SK-N-SH (cell line): Measurements from ENCODE around the gene ZNF521. TPM values are rescaled to one million over a fixed set of nuclear protein-coding genes. Genes with fewer than 3 reads are reported as not detected.

Experiments
- CTCF ChIA-PET: fragments of 300-600, 350-600 bp; formaldehyde crosslinking; extraction: SDS; loops from one replicate; lab custom pipeline; 2021; lab: Yijun Ruan, JAX
- POLR2A ChIA-PET: fragments of 350-600 bp; sonication (Branson Sonifier 250); formaldehyde crosslinking; extraction: SDS; loops from one replicate; lab custom pipeline; 2020; ENCODE audit warnings: antibody characterized with exemption, inconsistent platforms; lab: Yijun Ruan, JAX
- DNase-seq: peaks from one replicate; pipeline ENCODE4 v3.0.0; 2012
- H2AFZ ChIP-seq: fragments of 200-600 bp; sonication (generic); 2 replicates; pipeline ENCODE4 v1.8.1; 2016; ENCODE audit warnings: antibody characterized with exemption, mild to moderate bottlenecking, low read depth
- H3F3A ChIP-seq: fragments of 200-600 bp; sonication (generic); replicated peaks from 2 replicates; pipeline ENCODE3; 2016; ENCODE audit warnings: antibody characterized with exemption, mild to moderate bottlenecking; ENCODE audit not compliant: insufficient read depth
- H3K27ac ChIP-seq, 2 experiments: fragments of 200-500 bp in 1 of 2; fragments of 200-600 bp in 1 of 2; sonication (Bioruptor generic) in 1 of 2; sonication (generic), shearing (Covaris generic) in 1 of 2; 2 replicates each; pipeline versions ENCODE4 v1.5.1 to v1.6.1; 2014 to 2016; ENCODE audit warnings: low read depth in 2 of 2, inconsistent platforms in 1 of 2, low read length in 1 of 2, mild to moderate bottlenecking in 1 of 2, mixed read lengths in 1 of 2
- H3K27me3 ChIP-seq: fragments of 200-600 bp; sonication (generic), shearing (Covaris generic); 2 replicates; pipeline ENCODE4 v1.6.1; 2016; ENCODE audit warnings: mixed run types; ENCODE audit not compliant: insufficient read depth
- H3K36me3 ChIP-seq, 2 experiments: fragments of 200-500 bp in 1 of 2; fragments of 200-600 bp in 1 of 2; sonication (Bioruptor generic) in 1 of 2; sonication (generic) in 1 of 2; replicated peaks in 1 of 2; 2 replicates each; pipeline versions ENCODE3 to v1.5.1; 2014 to 2016; ENCODE audit warnings: low read length in 1 of 2, mild to moderate bottlenecking in 1 of 2; ENCODE audit not compliant: insufficient read depth in 2 of 2, control insufficient read depth in 1 of 2
- H3K4me1 ChIP-seq, 2 experiments: fragments of 200-500 bp in 1 of 2; fragments of 200-600 bp in 1 of 2; sonication (Bioruptor generic) in 1 of 2; sonication (generic), shearing (Covaris generic) in 1 of 2; 2 replicates each; pipeline versions ENCODE4 v1.5.1 to v1.6.1; 2014 to 2016; ENCODE audit warnings: low read depth in 1 of 2, low read length in 1 of 2, mixed run types in 1 of 2; ENCODE audit not compliant: insufficient read depth in 2 of 2, control insufficient read depth in 1 of 2
- H3K4me2 ChIP-seq: fragments of 200-600 bp; sonication (generic), shearing (Covaris generic); 2 replicates; pipeline ENCODE4 v1.6.1; 2017; ENCODE audit warnings: mixed run types
- H3K4me3 ChIP-seq, 2 experiments: fragments of 200-500 bp in 1 of 2; fragments of 200-600 bp in 1 of 2; sonication (Bioruptor generic) in 1 of 2; sonication (generic), shearing (Covaris generic) in 1 of 2; 2 replicates each; pipeline versions ENCODE4 v1.5.1 to v1.8.1; 2014 to 2016; ENCODE audit warnings: low read depth in 2 of 2, inconsistent platforms in 1 of 2, low read length in 1 of 2, mild to moderate bottlenecking in 1 of 2, mixed read lengths in 1 of 2, moderate library complexity in 1 of 2
- H3K79me2 ChIP-seq: fragments of 200-600 bp; sonication (generic); 2 replicates; pipeline ENCODE4 v1.8.1; 2017; ENCODE audit warnings: mild to moderate bottlenecking; ENCODE audit not compliant: insufficient read depth
- H3K9ac ChIP-seq: fragments of 200-600 bp; sonication (generic); 2 replicates; pipeline ENCODE4 v1.6.1; 2017; ENCODE audit warnings: mixed run types
- H3K9me2 ChIP-seq: fragments of 200-600 bp; sonication (generic); 2 replicates; pipeline ENCODE4 v1.6.1; 2017; ENCODE audit warnings: mixed run types
- H3K9me3 ChIP-seq: fragments of 200-600 bp; sonication (generic); 2 replicates; pipeline ENCODE4 v1.6.1; 2017; ENCODE audit warnings: mixed run types, mild to moderate bottlenecking, moderate library complexity
- H4K20me1 ChIP-seq: fragments of 200-600 bp; sonication (generic); 2 replicates; pipeline ENCODE4 v1.6.1; 2017; ENCODE audit warnings: mild to moderate bottlenecking, mixed run types; ENCODE audit not compliant: insufficient read depth
- ELF1 ChIP-seq: IDR thresholded peaks from 2 replicates; pipeline ENCODE4 v1.4.0; 2012
- FOXJ3 ChIP-seq: sonication (generic); formaldehyde crosslinking; IDR thresholded peaks from 2 replicates; pipeline ENCODE4 v1.5.1; 2020; ENCODE audit warnings: mild to moderate bottlenecking, missing genetic modification reagents
- GABPA ChIP-seq: IDR thresholded peaks from 2 replicates; pipeline ENCODE4 v1.4.0; 2012; ENCODE audit warnings: low read depth, mild to moderate bottlenecking
- GATA2 ChIP-seq: sonication (generic); formaldehyde crosslinking; IDR thresholded peaks from 2 replicates; pipeline ENCODE4 v1.5.0; 2020; ENCODE audit warnings: mild to moderate bottlenecking, missing genetic modification reagents
- IRF3 ChIP-seq: fragments of 150-350 bp; IDR thresholded peaks from 2 replicates; pipeline ENCODE4 v1.6.1; 2016; ENCODE audit warnings: mild to moderate bottlenecking, low read depth, low read length
- MXI1 ChIP-seq: IDR thresholded peaks from 2 replicates; pipeline ENCODE4 v1.6.1; 2012; ENCODE audit warnings: mild to moderate bottlenecking, low read depth, low read length, improper control_type of control experiment
- NRF1 ChIP-seq: IDR thresholded peaks from 2 replicates; pipeline ENCODE4 v1.6.1; 2012; ENCODE audit warnings: low read depth, mild to moderate bottlenecking, low read length
- PBX3 ChIP-seq: IDR thresholded peaks from 2 replicates; pipeline ENCODE4; 2012
- RAD21 ChIP-seq: IDR thresholded peaks from 2 replicates; pipeline ENCODE4 v1.6.1; 2012; ENCODE audit warnings: mild to moderate bottlenecking, low read length
- REST ChIP-seq: IDR thresholded peaks from 2 replicates; pipeline ENCODE4 v1.6.1; 2012; ENCODE audit warnings: mild to moderate bottlenecking, low read depth, low read length, moderate library complexity
- USF2 ChIP-seq: fragments of 150-350 bp; IDR thresholded peaks from 2 replicates; pipeline ENCODE4 v1.6.1; 2017; ENCODE audit warnings: antibody characterized with exemption, low read length, low read depth, borderline replicate concordance
- YY1 ChIP-seq: IDR thresholded peaks from 2 replicates; pipeline ENCODE4 v1.4.0; 2012; ENCODE audit warnings: low read depth, mild to moderate bottlenecking
- WGBS: methylation state at CpG from one replicate; pipeline ENCODE4 v1.1.6; 2017; ENCODE audit warnings: low lambda C conversion rate; 5-methylcytosine and 5-hydroxymethylcytosine counted together
- polyA plus RNA-seq, 3 experiments: library from polyadenylated mRNA; depleted of rRNA; stranded (reverse); fragments of >200 nt; gene quantifications; 2 replicates each; pipeline ENCODE4 v1.2.3, GENCODE V29; 2012
- TF ChIP-seq, protein P1 (sequence below): IDR thresholded peaks from 2 replicates; pipeline ENCODE4 v1.4.0; 2012; ENCODE audit warnings: low read depth

ZNF521 gene
- polyA plus RNA-seq, 1 of the 3 experiments (the other 2 are of a cell fraction), result 14.1 TPM

GRCh38 chr18:25244170-25244569 is 107.8 kb downstream of the ZNF521 start:
- H3K4me2 ChIP-seq, result no peak overlapping the region
- no peaks in the 10 kb centered on the region for H3K79me2 ChIP-seq
- CTCF ChIA-PET, result interaction anchor here (1.0 to 2.7 kb wide), 3 partner anchors 11 to 39 kb away, joined by 3 to 7 read pairs (median 4); no protein-coding TSS in a partner anchor
- H3F3A ChIP-seq, result peaks cover 7% of the 10 kb centered on the region
- H3K9me2 ChIP-seq, result peaks cover 3% of the 10 kb centered on the region; the same call in 1 of the 2 replicates
- DNase-seq, result no peak
- no peak overlapping the region for H3K9ac ChIP-seq
- H3K27ac ChIP-seq, result no peak overlapping the region
- POLR2A ChIA-PET, result no interaction called here
- no peaks in the 10 kb centered on the region for H4K20me1 ChIP-seq
- no peaks in the 10 kb centered on the region for H3K36me3 ChIP-seq
- H3K4me3 ChIP-seq, result no peak overlapping the region
- peaks cover 5 to 7% of the 10 kb centered on the region in 2 experiments; a peak in 3 of 4 replicates for H3K4me1 ChIP-seq
- H2AFZ ChIP-seq, result no peak overlapping the region
- TF ChIP-seq GATA2 (CRISPR knock-in tag), result no peak
- no peak for TF ChIP-seq USF2
- no peak for TF ChIP-seq GABPA
- TF ChIP-seq RAD21, result no peak
- no peak for TF ChIP-seq YY1
- no peak for TF ChIP-seq IRF3
- no peak for TF ChIP-seq NRF1
- TF ChIP-seq, protein P1, sequence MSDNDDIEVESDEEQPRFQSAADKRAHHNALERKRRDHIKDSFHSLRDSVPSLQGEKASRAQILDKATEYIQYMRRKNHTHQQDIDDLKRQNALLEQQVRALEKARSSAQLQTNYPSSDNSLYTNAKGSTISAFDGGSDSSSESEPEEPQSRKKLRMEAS, result no peak
- no peaks in the 10 kb centered on the region for H3K27me3 ChIP-seq
- H3K9me3 ChIP-seq, result no peaks in the 10 kb centered on the region

GRCh38 chr18:25243754-25244153 is 108.2 kb downstream of the ZNF521 start:
- Histone ChIP-seq H3K9me3 (no peaks in the 10 kb centered on the region), H3K36me3 (no peaks in the 10 kb centered on the region), H3K79me2 (no peaks in the 10 kb centered on the region), H3K4me1 (peaks cover 5 to 7% of the 10 kb centered on the region in 2 experiments; a peak in 3 of 4 replicates), H4K20me1 (no peaks in the 10 kb centered on the region), H3K4me3 (no peak overlapping the region), H3F3A (peaks cover 7% of the 10 kb centered on the region), H3K9me2 (peaks cover 3% of the 10 kb centered on the region; the same call in 1 of the 2 replicates), H3K9ac (no peak overlapping the region), H3K4me2 (no peak overlapping the region), H3K27ac (no peak overlapping the region), H2AFZ (no peak overlapping the region), H3K27me3 (no peaks in the 10 kb centered on the region)
- POLR2A ChIA-PET, result no interaction called here
- CTCF ChIA-PET, result interaction anchor here (1.0 to 2.7 kb wide), 3 partner anchors 11 to 40 kb away, joined by 3 to 7 read pairs (median 4); no protein-coding TSS in a partner anchor
- TF ChIP-seq FOXJ3 (CRISPR knock-in tag) (no peak), PBX3 (no peak), ELF1 (no peak), REST (no peak), NRF1 (no peak), MXI1 (no peak), IRF3 (no peak)
- DNase-seq, result no peak
- WGBS, result 75% methylated on average over 1 of the region's 1 CpG
